Activated T-helper 2 cell treated with anti-CD3 and anti-CD28 coated beads, Interferon-gamma antibody, Interleukin-2, Interleukin-4, amounts not matched to agents 10 μg/mL and 5 μg/mL and 100 μg/mL, durations not matched to agents 14 hours and 24 hours and 36 hours (primary cell): Measurements from ENCODE around the gene PCDH20. TPM values are rescaled to one million over a fixed set of nuclear protein-coding genes. Genes with fewer than 3 reads are reported as not detected.

Source experiments
- DNase-seq: peaks from one replicate; pipeline ENCODE4 v3.0.0; 2021; ENCODE audit warnings: low spot score
- H3K27ac Mint-ChIP-seq: one replicate; pipeline ENCODE4 v1.8.0; 2021; ENCODE audit warnings: mixed read lengths
- H3K27me3 Mint-ChIP-seq: one replicate; pipeline ENCODE4 v1.8.0; 2021; ENCODE audit warnings: low read depth, mixed read lengths
- H3K36me3 Mint-ChIP-seq: one replicate; pipeline ENCODE4 v1.8.0; 2021; ENCODE audit warnings: low read depth, mixed read lengths
- H3K4me1 Mint-ChIP-seq: one replicate; pipeline ENCODE4 v1.8.0; 2021; ENCODE audit warnings: low read depth, mixed read lengths
- H3K4me3 Mint-ChIP-seq: one replicate; pipeline ENCODE4 v1.8.0; 2021; ENCODE audit warnings: low read depth, mild to moderate bottlenecking, moderate library complexity, mixed read lengths
- H3K9me3 Mint-ChIP-seq: one replicate; pipeline ENCODE4 v1.8.0; 2021; ENCODE audit warnings: mixed read lengths
- intact Hi-C: fragments of 100-400 bp; cut with micrococcal nuclease; formaldehyde crosslinking; loops from one replicate; pipeline ENCODE4 v1.15.1; 2023
- total RNA-seq: library from RNA; stranded (reverse); gene quantifications from 2 replicates; pipeline ENCODE4 v1.2.3, GENCODE V29; 2022

The PCDH20 gene, protein sequence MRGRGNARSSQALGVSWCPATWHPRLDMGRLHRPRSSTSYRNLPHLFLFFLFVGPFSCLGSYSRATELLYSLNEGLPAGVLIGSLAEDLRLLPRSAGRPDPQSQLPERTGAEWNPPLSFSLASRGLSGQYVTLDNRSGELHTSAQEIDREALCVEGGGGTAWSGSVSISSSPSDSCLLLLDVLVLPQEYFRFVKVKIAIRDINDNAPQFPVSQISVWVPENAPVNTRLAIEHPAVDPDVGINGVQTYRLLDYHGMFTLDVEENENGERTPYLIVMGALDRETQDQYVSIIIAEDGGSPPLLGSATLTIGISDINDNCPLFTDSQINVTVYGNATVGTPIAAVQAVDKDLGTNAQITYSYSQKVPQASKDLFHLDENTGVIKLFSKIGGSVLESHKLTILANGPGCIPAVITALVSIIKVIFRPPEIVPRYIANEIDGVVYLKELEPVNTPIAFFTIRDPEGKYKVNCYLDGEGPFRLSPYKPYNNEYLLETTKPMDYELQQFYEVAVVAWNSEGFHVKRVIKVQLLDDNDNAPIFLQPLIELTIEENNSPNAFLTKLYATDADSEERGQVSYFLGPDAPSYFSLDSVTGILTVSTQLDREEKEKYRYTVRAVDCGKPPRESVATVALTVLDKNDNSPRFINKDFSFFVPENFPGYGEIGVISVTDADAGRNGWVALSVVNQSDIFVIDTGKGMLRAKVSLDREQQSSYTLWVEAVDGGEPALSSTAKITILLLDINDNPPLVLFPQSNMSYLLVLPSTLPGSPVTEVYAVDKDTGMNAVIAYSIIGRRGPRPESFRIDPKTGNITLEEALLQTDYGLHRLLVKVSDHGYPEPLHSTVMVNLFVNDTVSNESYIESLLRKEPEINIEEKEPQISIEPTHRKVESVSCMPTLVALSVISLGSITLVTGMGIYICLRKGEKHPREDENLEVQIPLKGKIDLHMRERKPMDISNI
- not detected in 2 replicates for total RNA-seq

- Mint-ChIP-seq H3K36me3 (no peaks in the 10 kb centered on the region), H3K27me3 (peaks cover 21% of the 10 kb centered on the region), H3K9me3 (no peaks in the 10 kb centered on the region), H3K4me1 (no peaks in the 10 kb centered on the region), H3K27ac (no peak within 1 kb of the TSS), H3K4me3 (no peak within 1 kb of the TSS)
- intact Hi-C loops: no loop called here
- no peak for DNase-seq
Measured at GRCh38 chr13:61415749-61416148, at the start of gene PCDH20. TSS of gene PCDH20 (minus strand) at chr13:61415849. CDS start at chr13:61415158, 691 bp downstream.

GRCh38 chr13:61463024-61463423 lies 47.4 kb upstream of the PCDH20 start:
- intact Hi-C loops: no loop called here
- H3K9me3 Mint-ChIP-seq: peaks cover 11% of the 10 kb centered on the region
- H3K4me1 Mint-ChIP-seq: no peaks in the 10 kb centered on the region
- no peaks in the 10 kb centered on the region for H3K27me3 Mint-ChIP-seq
- H3K4me3 Mint-ChIP-seq: no peak overlapping the region
- H3K27ac Mint-ChIP-seq: no peak overlapping the region
- H3K36me3 Mint-ChIP-seq: no peaks in the 10 kb centered on the region
- no peak for DNase-seq

GRCh38 chr13:61453121-61453520 lies 37.5 kb upstream of the PCDH20 start:
- intact Hi-C loops: no loop called here
- Mint-ChIP-seq H3K36me3 (no peaks in the 10 kb centered on the region), H3K27me3 (no peaks in the 10 kb centered on the region)

DNA sequence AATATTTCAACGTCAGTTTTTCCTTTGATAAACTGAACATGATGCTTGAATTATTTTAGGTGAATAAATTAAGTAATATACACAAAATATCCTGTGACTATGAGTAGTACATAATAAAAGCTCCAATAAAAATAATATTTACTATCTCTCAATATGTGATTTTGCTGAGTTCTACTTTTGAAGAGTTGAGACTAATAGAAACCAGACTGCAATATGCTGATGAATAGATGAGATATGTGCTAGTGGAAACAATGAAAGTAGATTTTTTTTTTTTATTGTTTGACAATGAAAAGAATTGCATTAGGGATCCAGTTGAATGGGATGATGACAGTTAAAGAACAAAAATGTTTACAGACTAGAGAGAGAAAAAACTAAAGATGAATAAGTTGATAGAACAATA lies 16.4 kb upstream of the PCDH20 start:
- Mint-ChIP-seq H3K27me3 (no peaks in the 10 kb centered on the region), H3K27ac (no peak overlapping the region), H3K36me3 (no peaks in the 10 kb centered on the region), H3K4me3 (no peak overlapping the region), H3K4me1 (no peaks in the 10 kb centered on the region), H3K9me3 (peaks cover 28% of the 10 kb centered on the region)
- intact Hi-C loops: no loop called here
- DNase-seq: no peak

More at GRCh38 chr13:61453121-61453520, 37.5 kb upstream of the PCDH20 start:
- no peak overlapping the region for H3K27ac Mint-ChIP-seq
- H3K4me1 Mint-ChIP-seq: no peaks in the 10 kb centered on the region
- DNase-seq: no peak
- H3K9me3 Mint-ChIP-seq: peaks cover 25% of the 10 kb centered on the region
- no peak overlapping the region for H3K4me3 Mint-ChIP-seq

- no peak for DNase-seq
- peaks cover 16% of the 10 kb centered on the region for H3K9me3 Mint-ChIP-seq
- intact Hi-C loops: no loop called here
- H3K4me3 Mint-ChIP-seq: no peak overlapping the region
- H3K4me1 Mint-ChIP-seq: no peaks in the 10 kb centered on the region
- H3K27me3 Mint-ChIP-seq: no peaks in the 10 kb centered on the region
- H3K27ac Mint-ChIP-seq: no peak overlapping the region
- H3K36me3 Mint-ChIP-seq: no peaks in the 10 kb centered on the region
Measured at GRCh38 chr13:61423915-61424314, 8.3 kb upstream of the PCDH20 start.

- Mint-ChIP-seq H3K36me3 (no peaks in the 10 kb centered on the region), H3K27ac (no peak overlapping the region), H3K4me1 (no peaks in the 10 kb centered on the region), H3K9me3 (no peaks in the 10 kb centered on the region), H3K4me3 (no peak overlapping the region), H3K27me3 (peaks cover 21% of the 10 kb centered on the region)
- intact Hi-C loops: no loop called here
- DNase-seq: no peak
Measured at GRCh38 chr13:61417086-61417570, 1.5 kb upstream of the PCDH20 start.

DNA sequence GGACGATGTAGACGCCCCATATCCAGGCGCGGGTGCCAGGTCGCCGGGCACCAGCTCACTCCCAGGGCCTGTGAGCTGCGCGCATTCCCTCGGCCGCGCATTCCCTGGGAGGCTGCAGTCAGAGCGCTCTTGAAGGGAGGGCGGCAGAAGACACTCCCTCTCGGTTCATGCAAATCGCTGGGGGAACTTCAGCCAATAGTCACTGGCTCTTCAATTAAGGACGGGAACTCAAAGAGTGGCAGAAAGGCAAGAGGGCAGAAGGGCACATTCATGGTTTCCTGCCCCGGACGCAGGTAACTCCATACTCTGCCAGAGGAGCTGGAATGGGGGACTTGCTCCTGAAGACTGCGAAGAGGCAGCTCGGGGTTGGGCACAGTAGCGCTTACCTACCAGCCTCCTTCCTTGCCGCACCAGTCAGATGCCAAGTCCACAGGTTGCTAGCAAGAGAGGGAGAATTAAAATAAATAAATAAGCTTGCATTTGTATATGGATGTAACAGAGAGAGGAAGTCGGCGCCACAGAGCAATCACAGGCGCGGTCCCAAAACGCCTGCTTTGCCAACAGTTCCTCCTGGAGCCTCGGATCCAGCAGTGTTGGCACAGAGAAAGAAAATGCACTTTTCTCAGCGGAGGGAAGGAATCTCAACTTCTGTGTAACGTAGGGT lies 459 bp downstream of the PCDH20 start:
- intact Hi-C loops: no loop called here
- H3K4me3 Mint-ChIP-seq: no peak overlapping the region
- H3K27ac Mint-ChIP-seq: no peak overlapping the region
- H3K36me3 Mint-ChIP-seq: no peaks in the 10 kb centered on the region
- H3K9me3 Mint-ChIP-seq: no peaks in the 10 kb centered on the region
- H3K27me3 Mint-ChIP-seq: peaks cover 21% of the 10 kb centered on the region
- no peak for DNase-seq
- no peaks in the 10 kb centered on the region for H3K4me1 Mint-ChIP-seq

- Mint-ChIP-seq H3K4me3 (no peak overlapping the region), H3K27ac (no peak overlapping the region), H3K9me3 (no peaks in the 10 kb centered on the region), H3K36me3 (no peaks in the 10 kb centered on the region), H3K4me1 (no peaks in the 10 kb centered on the region), H3K27me3 (peaks cover 21% of the 10 kb centered on the region)
- intact Hi-C loops: no loop called here
- DNase-seq: no peak
Measured at GRCh38 chr13:61414686-61415057, 977 bp downstream of the PCDH20 start.

GRCh38 chr13:61413572-61414535 lies 1.8 kb downstream of the PCDH20 start:
- Mint-ChIP-seq H3K27ac (no peak overlapping the region), H3K36me3 (no peaks in the 10 kb centered on the region), H3K4me3 (no peak overlapping the region), H3K4me1 (no peaks in the 10 kb centered on the region), H3K9me3 (no peaks in the 10 kb centered on the region), H3K27me3 (peaks cover 21% of the 10 kb centered on the region)
- intact Hi-C loops: no loop called here
- no peak for DNase-seq

DNA sequence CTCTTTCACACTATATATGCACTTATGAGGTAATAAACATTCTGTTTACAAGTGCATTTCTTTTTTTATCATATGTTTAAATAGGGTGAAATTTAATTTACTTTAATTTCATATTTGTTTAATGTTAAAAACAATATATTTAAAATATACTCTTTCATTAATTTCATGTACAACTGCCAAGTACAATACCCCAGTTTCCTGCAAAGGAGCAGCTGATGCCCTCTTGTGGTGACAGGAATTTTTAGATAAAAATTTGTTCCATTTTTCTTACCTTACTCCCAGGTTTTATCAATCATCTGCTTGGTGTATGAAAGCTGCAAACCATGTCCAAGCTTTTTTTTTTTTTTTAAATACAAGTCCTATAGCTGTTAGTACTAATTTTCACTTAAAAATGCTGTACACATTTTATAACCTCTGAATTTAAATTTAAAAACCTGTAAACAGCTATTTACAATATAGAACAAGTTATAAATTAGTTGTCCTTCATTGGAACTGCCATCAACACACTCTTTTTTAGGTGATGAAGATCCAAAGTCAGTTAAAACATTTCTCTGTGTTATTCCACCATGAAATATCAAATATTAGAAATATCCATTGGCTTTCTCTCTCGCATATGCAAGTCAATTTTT lies 4.9 kb downstream of the PCDH20 start:
- H3K27ac Mint-ChIP-seq: no peak overlapping the region
- no peaks in the 10 kb centered on the region for H3K9me3 Mint-ChIP-seq
- intact Hi-C loops: no loop called here
- no peak overlapping the region for H3K4me3 Mint-ChIP-seq
- no peak for DNase-seq
- H3K27me3 Mint-ChIP-seq: peaks cover 18% of the 10 kb centered on the region
- no peaks in the 10 kb centered on the region for H3K36me3 Mint-ChIP-seq
- no peaks in the 10 kb centered on the region for H3K4me1 Mint-ChIP-seq

GRCh38 chr13:61410266-61410665 lies 5.4 kb downstream of the PCDH20 start:
- Mint-ChIP-seq H3K27me3 (peaks cover 14% of the 10 kb centered on the region), H3K4me3 (no peak overlapping the region), H3K9me3 (no peaks in the 10 kb centered on the region), H3K4me1 (no peaks in the 10 kb centered on the region), H3K36me3 (no peaks in the 10 kb centered on the region), H3K27ac (no peak overlapping the region)
- no peak for DNase-seq
- intact Hi-C loops: no loop called here
